ENCODE data around the gene SURF6.

Gene SURF6

DNA sequence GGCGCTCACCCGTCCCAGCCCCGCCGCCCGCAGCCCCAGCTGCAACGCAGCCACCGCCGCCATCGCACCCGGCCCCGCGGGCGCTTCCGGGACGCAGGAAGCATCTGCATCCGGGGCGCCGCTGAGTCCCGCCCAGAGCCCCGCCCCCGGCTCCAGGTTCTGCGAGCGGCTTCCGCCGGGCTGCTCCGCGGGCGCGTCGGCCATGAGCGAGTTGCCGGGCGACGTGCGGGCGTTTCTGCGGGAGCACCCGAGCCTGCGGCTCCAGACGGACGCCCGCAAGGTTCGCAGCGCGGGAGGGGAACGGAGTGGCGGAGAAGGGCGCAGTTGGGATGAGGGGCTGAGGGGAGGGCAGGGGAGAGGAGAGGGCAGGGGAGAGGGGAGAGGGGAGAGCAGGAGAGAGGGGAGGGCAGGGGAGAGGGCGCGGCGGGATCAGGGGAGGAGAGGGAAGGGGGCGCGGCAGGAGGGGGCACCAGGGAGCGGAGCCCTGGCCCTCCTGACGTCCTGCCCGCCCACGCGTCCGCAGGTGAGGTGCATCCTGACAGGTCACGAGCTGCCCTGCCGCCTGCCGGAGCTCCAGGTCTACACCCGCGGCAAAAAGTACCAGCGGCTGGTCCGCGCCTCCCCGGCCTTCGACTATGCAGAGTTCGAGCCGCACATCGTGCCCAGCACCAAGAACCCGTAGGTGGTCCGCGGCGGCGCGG is 20.6 kb upstream of the SURF6 start, which contains the start of the genes SURF1 and SURF2 (continued):
- TF ChIP-seq ZNF148 (tag by site-specific recombination; IDR thresholded peaks at IDR 0.05; ENCODE audit: borderline replicate concordance) (no peak), ZNF704 (tag by site-specific recombination; IDR thresholded peaks at IDR 0.05) (no peak), ZNF626 (tag by site-specific recombination; IDR thresholded peaks at IDR 0.05) (no peak), ZNF174 (tag by site-specific recombination; IDR thresholded peaks at IDR 0.05) (no peak), ZNF571 (tag by site-specific recombination; IDR thresholded peaks at IDR 0.05) (no peak), ZNF10 (tag by site-specific recombination; IDR thresholded peaks at IDR 0.05) (no peak), ZNF391 (tag by site-specific recombination; IDR thresholded peaks at IDR 0.05; ENCODE audit: borderline replicate concordance, low read depth) (peak; percentile 80; the same call in 1 of the 2 replicates), ZNF555 (tag by site-specific recombination; conservative IDR thresholded peaks at IDR 0.05) (no peak), HOXA7 (CRISPR knock-in tag; IDR thresholded peaks at IDR 0.05; ENCODE audit: borderline replicate concordance) (no peak), ZNF248 (tag by site-specific recombination; IDR thresholded peaks at IDR 0.05) (no peak), ZNF830 (tag by site-specific recombination; IDR thresholded peaks at IDR 0.05; ENCODE audit: low read depth) (no peak), MZF1 (tag by site-specific recombination; IDR thresholded peaks at IDR 0.05; ENCODE audit: borderline replicate concordance) (no peak), ZSCAN30 (tag by site-specific recombination; IDR thresholded peaks at IDR 0.05) (no peak), TRIM28 (IDR thresholded peaks at IDR 0.05; ENCODE audit: borderline replicate concordance, low read length) (no peak), FEZF1 (tag by site-specific recombination; IDR thresholded peaks at IDR 0.05) (no peak), YY1 (tag by site-specific recombination; IDR thresholded peaks at IDR 0.05) (no peak; the same call in 1 of the 2 replicates), ZNF521 (tag by site-specific recombination; IDR thresholded peaks at IDR 0.05) (no peak), ZBTB20 (tag by site-specific recombination; IDR thresholded peaks at IDR 0.05) (peak; percentile 58; the same call in 1 of the 2 replicates), ZNF169 (tag by site-specific recombination; IDR thresholded peaks at IDR 0.05) (no peak), SCRT2 (tag by site-specific recombination; IDR thresholded peaks at IDR 0.05) (no peak), YY2 (tag by site-specific recombination; IDR thresholded peaks at IDR 0.05) (no peak), ZNF658 (tag by site-specific recombination; IDR thresholded peaks at IDR 0.05) (no peak), ZNF133 (tag by site-specific recombination; IDR thresholded peaks at IDR 0.05) (no peak), ZNF19 (tag by site-specific recombination; IDR thresholded peaks at IDR 0.05; ENCODE audit: low read depth) (no peak), KLF1 (tag by site-specific recombination; IDR thresholded peaks at IDR 0.05) (peak; percentile 70), ZNF747 (tag by site-specific recombination; IDR thresholded peaks at IDR 0.05) (no peak), ZNF610 (tag by site-specific recombination; IDR thresholded peaks at IDR 0.05; ENCODE audit: borderline replicate concordance) (peak; percentile 65; the same call in 1 of the 2 replicates), ZFHX2 (tag by site-specific recombination; conservative IDR thresholded peaks at IDR 0.05) (peak; percentile 70), TCF7L2 (IDR thresholded peaks at IDR 0.05; ENCODE audit: borderline replicate concordance, low read depth, low read length) (no peak)
- TF ChIP-seq, protein P1, sequence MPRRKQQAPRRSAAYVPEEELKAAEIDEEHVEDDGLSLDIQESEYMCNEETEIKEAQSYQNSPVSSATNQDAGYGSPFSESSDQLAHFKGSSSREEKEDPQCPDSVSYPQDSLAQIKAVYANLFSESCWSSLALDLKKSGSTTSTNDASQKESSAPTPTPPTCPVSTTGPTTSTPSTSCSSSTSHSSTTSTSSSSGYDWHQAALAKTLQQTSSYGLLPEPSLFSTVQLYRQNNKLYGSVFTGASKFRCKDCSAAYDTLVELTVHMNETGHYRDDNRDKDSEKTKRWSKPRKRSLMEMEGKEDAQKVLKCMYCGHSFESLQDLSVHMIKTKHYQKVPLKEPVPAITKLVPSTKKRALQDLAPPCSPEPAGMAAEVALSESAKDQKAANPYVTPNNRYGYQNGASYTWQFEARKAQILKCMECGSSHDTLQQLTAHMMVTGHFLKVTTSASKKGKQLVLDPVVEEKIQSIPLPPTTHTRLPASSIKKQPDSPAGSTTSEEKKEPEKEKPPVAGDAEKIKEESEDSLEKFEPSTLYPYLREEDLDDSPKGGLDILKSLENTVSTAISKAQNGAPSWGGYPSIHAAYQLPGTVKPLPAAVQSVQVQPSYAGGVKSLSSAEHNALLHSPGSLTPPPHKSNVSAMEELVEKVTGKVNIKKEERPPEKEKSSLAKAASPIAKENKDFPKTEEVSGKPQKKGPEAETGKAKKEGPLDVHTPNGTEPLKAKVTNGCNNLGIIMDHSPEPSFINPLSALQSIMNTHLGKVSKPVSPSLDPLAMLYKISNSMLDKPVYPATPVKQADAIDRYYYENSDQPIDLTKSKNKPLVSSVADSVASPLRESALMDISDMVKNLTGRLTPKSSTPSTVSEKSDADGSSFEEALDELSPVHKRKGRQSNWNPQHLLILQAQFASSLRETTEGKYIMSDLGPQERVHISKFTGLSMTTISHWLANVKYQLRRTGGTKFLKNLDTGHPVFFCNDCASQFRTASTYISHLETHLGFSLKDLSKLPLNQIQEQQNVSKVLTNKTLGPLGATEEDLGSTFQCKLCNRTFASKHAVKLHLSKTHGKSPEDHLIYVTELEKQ (tag by site-specific recombination; IDR thresholded peaks at IDR 0.05; ENCODE audit: borderline replicate concordance): no peak
- TF ChIP-seq, protein P2, sequence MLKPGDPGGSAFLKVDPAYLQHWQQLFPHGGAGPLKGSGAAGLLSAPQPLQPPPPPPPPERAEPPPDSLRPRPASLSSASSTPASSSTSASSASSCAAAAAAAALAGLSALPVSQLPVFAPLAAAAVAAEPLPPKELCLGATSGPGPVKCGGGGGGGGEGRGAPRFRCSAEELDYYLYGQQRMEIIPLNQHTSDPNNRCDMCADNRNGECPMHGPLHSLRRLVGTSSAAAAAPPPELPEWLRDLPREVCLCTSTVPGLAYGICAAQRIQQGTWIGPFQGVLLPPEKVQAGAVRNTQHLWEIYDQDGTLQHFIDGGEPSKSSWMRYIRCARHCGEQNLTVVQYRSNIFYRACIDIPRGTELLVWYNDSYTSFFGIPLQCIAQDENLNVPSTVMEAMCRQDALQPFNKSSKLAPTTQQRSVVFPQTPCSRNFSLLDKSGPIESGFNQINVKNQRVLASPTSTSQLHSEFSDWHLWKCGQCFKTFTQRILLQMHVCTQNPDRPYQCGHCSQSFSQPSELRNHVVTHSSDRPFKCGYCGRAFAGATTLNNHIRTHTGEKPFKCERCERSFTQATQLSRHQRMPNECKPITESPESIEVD (tag by site-specific recombination; IDR thresholded peaks at IDR 0.05): no peak
- TF ChIP-seq, protein P3, sequence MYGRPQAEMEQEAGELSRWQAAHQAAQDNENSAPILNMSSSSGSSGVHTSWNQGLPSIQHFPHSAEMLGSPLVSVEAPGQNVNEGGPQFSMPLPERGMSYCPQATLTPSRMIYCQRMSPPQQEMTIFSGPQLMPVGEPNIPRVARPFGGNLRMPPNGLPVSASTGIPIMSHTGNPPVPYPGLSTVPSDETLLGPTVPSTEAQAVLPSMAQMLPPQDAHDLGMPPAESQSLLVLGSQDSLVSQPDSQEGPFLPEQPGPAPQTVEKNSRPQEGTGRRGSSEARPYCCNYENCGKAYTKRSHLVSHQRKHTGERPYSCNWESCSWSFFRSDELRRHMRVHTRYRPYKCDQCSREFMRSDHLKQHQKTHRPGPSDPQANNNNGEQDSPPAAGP (tag by site-specific recombination; IDR thresholded peaks at IDR 0.05): peak; percentile 88
